HG03457 (cell line): ENCODE measurements around the gene DDX23.

ENCODE experiments used
- ATAC-seq: cut with Tn5 transposase; IDR thresholded peaks from one replicate; pipeline ENCODE4 v1.9.1; 2021; ENCODE audit warnings: moderate number of reproducible peaks; ENCODE audit not compliant: unreplicated experiment

The DDX23 gene

GRCh38 chr12:48824905-48825304, 27.1 kb downstream of the DDX23 start:
- no peak for ATAC-seq

- no peak for ATAC-seq
Measured at GRCh38 chr12:48824112-48824511, 27.9 kb downstream of the DDX23 start.

- no peak for ATAC-seq
Measured at GRCh38 chr12:48823281-48823680, 28.7 kb downstream of the DDX23 start.

GRCh38 chr12:48822711-48823110, 29.3 kb downstream of the DDX23 start:
- ATAC-seq = no peak

GRCh38 chr12:48822139-48822538, 29.8 kb downstream of the DDX23 start:
- ATAC-seq = no peak

GRCh38 chr12:48819986-48820725, 31.8 kb downstream of the DDX23 start:
- no peak for ATAC-seq

- ATAC-seq = no peak
Measured at GRCh38 chr12:48818831-48819590, 33.0 kb downstream of the DDX23 start.

GRCh38 chr12:48817873-48818830, 33.8 kb downstream of the DDX23 start, which contains the start of gene CACNB3:
CACNB3 (plus strand) TSS chr12:48818496; CDS start chr12:48818930, 434 bp downstream.
- no peak for ATAC-seq

- ATAC-seq = no peak
Measured at GRCh38 chr12:48816143-48816854, 35.7 kb downstream of the DDX23 start.

GRCh38 chr12:48815126-48816110, 36.5 kb downstream of the DDX23 start:
- peak; percentile 29 for ATAC-seq

GRCh38 chr12:48814262-48815125, 37.5 kb downstream of the DDX23 start:
- peak; percentile 74 for ATAC-seq

- no peak for ATAC-seq
Measured at GRCh38 chr12:48813465-48814261, 38.3 kb downstream of the DDX23 start.

- no peak for ATAC-seq
Measured at GRCh38 chr12:48812389-48812788, 39.6 kb downstream of the DDX23 start.

GRCh38 chr12:48811437-48812090, 40.4 kb downstream of the DDX23 start:
- ATAC-seq = no peak

GRCh38 chr12:48810903-48811431, 41.0 kb downstream of the DDX23 start:
- ATAC-seq = no peak

- no peak for ATAC-seq
Measured at GRCh38 chr12:48807981-48808380, 44.0 kb downstream of the DDX23 start.

GRCh38 chr12:48803675-48804074, 48.3 kb downstream of the DDX23 start:
- ATAC-seq = no peak
